HL-60 (cell line): Measurements from ENCODE around the gene SNX8.

Experiments used
- CTCF ChIP-seq: IDR thresholded peaks from one replicate; pipeline ENCODE4 v1.5.1; 2011; ENCODE audit warnings: low read length, control low read depth, inconsistent platforms; ENCODE audit not compliant: insufficient read depth
- GABPA ChIP-seq: IDR thresholded peaks from 2 replicates; pipeline ENCODE4 v1.6.1; 2012; ENCODE audit warnings: low read depth
- POLR2AphosphoS5 ChIP-seq: IDR thresholded peaks from 2 replicates; pipeline ENCODE4 v1.6.1; 2012; ENCODE audit warnings: low read depth

DNA sequence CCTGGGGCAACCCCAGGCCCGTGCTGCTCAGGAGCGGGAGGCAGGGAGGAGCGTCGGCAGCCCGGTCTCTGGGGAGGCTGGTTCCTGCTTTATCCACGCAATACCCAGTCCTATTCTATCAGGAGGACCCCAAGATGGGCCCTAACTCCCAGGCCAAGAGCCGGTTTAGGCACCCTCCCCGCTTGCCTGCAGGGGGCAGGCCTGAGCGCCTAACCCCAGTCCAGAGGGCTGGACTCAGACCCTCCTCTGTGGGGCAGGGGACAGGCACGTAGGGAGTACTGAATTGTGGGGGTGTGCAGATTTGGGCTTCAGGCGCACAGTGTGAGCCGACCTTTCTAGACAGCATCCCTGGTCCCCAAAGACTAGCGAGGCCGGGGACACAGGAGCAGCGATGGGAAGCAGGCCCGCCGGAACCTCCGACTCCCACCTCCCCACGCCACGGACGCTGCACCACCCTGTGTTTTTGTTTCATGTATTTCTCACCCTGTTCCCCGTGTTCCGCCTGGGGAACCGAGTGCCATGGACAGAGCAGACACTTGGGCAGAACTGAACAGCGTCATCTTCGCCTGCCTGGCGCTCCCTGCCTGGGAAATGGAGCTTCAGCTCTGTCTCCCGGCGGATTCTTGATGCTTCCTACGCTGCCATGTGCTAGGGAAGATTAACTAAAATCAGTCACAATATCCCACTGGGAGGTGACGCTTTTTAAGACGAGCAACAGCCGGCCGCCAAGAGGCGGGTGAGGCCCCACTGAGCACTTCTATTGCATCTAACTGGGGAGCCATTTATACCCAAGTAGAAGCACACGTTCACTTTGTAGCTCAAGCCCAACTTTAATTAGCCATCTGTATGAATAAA is 66.9 kb downstream of the SNX8 start:
- TF ChIP-seq CTCF (no peak), POLR2AphosphoS5 (no peak), GABPA (no peak)
